Fibroblast of lung (primary cell): ENCODE measurements around the gene SPEM1.

ENCODE experiments used
- CTCF ChIP-seq, 2 donors: IDR thresholded peaks in 1 of 2; conservative IDR thresholded peaks in 1 of 2; 1 replicate in 1 of 2; 2 replicates in 1 of 2; pipeline ENCODE4 v1.5.1; 2011 to 2012; ENCODE audit warnings: low read length in 2 of 2, control low read depth in 1 of 2, inconsistent platforms in 1 of 2, low read depth in 1 of 2, mild to moderate bottlenecking in 1 of 2
- EZH2 ChIP-seq: IDR thresholded peaks from 2 replicates; pipeline ENCODE4 v1.5.1; 2012; ENCODE audit warnings: low read length, control low read depth, mild to moderate bottlenecking; ENCODE audit errors: missing control alignments

- TF ChIP-seq CTCF (conservative IDR thresholded peaks at IDR 0.05 in 1 of 2, IDR thresholded peaks at IDR 0.05 in 1 of 2; ENCODE audit: low read depth in 1 of 2, low read length in 2 of 2) (no peak), EZH2 (no peak)
Measured at GRCh38 chr17:7448461-7448860, 28.3 kb downstream of the SPEM1 start.
